Duodenal mucosa (tissue), 2 donors: ENCODE measurements around the gene SHMT2.
"Not testable (repeated sequence)": the region's sequence is repeated elsewhere in the genome, so short reads cannot be mapped to it uniquely, and the experiment has no call there.

Experiments used
- H3K27ac ChIP-seq: one replicate; pipeline ENCODE4 v1.7.0; 2013; ENCODE audit warnings: low read depth, low read length
- H3K27me3 ChIP-seq, 2 donors: one replicate each; pipeline ENCODE4 v1.7.0; 2013; ENCODE audit warnings: low read length in 2 of 2, control low read depth in 1 of 2; ENCODE audit not compliant: insufficient read depth in 2 of 2, control insufficient read depth in 1 of 2
- H3K36me3 ChIP-seq, 2 donors: one replicate each; pipeline ENCODE4 v1.7.0; 2013; ENCODE audit warnings: low read length in 2 of 2, control low read depth in 1 of 2; ENCODE audit not compliant: insufficient read depth in 2 of 2, control insufficient read depth in 1 of 2
- H3K4me1 ChIP-seq, 2 donors: one replicate each; pipeline ENCODE4 v1.7.0; 2013; ENCODE audit warnings: low read length in 2 of 2, control low read depth in 1 of 2; ENCODE audit not compliant: insufficient read depth in 2 of 2, control insufficient read depth in 1 of 2
- H3K4me3 ChIP-seq, 2 donors: one replicate each; pipeline ENCODE4 v1.7.0; 2013; ENCODE audit warnings: low read length in 2 of 2, low read depth in 1 of 2
- H3K9ac ChIP-seq, 2 donors: one replicate each; pipeline ENCODE4 v1.7.0; 2013; ENCODE audit warnings: low read length in 2 of 2, low read depth in 1 of 2
- H3K9me3 ChIP-seq, 2 donors: one replicate each; pipeline ENCODE4 v1.7.0; 2013; ENCODE audit warnings: low read length in 2 of 2, control low read depth in 1 of 2; ENCODE audit not compliant: control insufficient read depth in 1 of 2

The SHMT2 gene

DNA sequence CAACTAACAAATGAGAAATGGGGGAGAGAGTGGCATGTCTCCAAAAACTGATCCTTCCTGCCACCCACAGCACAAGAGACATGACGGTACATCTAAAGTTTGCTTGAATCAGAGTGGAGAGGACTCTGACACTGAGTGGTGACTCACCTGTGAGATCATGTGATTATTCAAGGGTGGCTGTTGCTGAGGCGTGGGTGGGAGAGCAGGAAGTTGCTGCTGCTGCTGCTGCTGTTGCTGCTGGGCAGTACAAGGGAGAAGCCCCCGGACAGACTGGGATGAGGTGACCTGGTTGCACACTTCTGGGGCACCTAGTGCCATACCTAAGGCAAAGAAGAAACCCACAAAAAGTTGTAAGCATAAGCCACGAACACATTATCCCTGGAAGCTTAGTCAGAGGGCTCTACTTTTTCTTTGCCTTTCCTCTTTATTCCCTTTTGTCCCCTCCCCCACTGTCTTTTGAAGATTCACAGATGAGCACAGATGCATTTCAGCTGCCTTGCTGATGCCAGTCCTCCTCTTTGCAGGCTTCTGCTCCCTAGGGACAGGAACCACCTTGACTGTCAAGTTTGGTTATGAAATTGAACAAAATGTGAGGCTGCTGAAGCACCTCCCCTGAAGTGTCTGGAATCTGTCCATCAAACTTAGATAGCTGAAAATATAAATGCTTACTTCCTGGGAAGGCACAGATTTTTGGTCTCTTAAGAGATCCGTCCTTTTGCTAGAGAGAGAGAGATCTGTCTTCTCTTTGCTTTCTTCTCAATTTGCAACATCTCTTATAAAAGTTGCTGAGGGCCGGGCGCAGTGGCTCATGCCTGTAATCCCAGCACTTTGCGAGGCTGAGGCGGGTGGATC, 50.9 kb downstream of the SHMT2 start:
- Histone ChIP-seq H3K27me3 (no peaks in the 10 kb centered on the region), H3K9ac (peak overlapping the region; percentile 0 to 29), H3K4me1 (peaks cover 6 to 12% of the 10 kb centered on the region in 2 donors), H3K27ac (peak overlapping the region; percentile 11), H3K4me3 (no peak overlapping the region), H3K36me3 (peaks cover 22 to 50% of the 10 kb centered on the region in 2 donors), H3K9me3 (no peaks in the 10 kb centered on the region)

DNA sequence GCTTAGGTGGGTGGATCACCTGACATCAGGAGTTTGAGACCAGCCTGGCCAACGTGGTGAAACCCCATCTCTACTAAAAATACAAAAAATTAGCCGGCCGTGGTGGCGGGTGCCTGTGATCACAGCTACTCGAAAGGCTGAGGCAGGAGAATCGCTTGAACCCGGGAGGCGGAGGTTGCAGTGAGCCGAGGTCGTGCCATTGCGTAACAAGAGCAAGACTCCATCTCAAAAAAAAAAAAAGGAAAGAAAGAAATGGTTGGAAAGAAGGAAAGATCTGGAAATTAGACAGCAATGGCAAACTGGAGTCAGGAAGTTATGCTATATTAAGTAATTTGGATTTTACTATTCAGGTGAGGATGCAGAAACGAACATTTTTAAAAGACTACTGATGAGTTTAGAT, 52.6 kb downstream of the SHMT2 start:
- H3K9me3 ChIP-seq, H3K27me3 ChIP-seq, H3K9ac ChIP-seq, H3K4me3 ChIP-seq, H3K27ac ChIP-seq: not testable (repeated sequence)
- H3K36me3 ChIP-seq = peaks cover 25 to 59% of the 10 kb centered on the region in 2 donors
- peaks cover 6 to 12% of the 10 kb centered on the region in 2 donors for H3K4me1 ChIP-seq
